ENCODE results near the gene GREM2. TPM values are rescaled to one million over a fixed set of nuclear protein-coding genes. Genes with fewer than 3 reads are reported as not detected.
A peak's percentile ranks its signal among the peaks of the same experiment; 100 is the strongest.

GREM2 gene
- total RNA-seq, 1 donor from 2014 or later = 4.2 TPM

DNA sequence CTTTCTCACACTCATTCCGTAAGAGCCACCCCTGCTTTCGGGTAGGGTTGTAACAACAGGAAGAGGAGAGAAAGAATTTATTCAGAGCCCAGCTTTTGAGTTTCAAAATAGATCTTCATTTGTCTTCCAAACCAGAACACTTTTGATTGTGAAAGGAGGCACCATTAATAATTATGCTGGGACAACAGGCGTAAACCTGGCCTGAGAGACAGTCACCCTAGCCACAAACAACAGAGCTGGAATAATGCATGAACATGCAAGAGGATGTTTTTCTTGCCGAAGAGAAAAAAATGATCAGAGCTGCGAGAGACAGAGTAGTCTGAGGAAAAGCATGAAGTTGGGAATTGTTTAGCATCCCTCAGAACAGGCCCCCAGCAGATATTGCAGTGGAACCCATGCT, 18.5 kb upstream of the GREM2 start:
- no peak for DNase-seq (ENCODE audit: extremely low spot score, unreplicated experiment)
- Mint-ChIP-seq H3K27me3 (peaks cover 2% of the 10 kb centered on the region), H3K4me1 (ENCODE audit: unreplicated experiment) (no peaks in the 10 kb centered on the region), H3K36me3 (no peaks in the 10 kb centered on the region), H3K9me3 (no peaks in the 10 kb centered on the region), H3K27ac (no peak overlapping the region), H3K4me3 (no peak overlapping the region)
- TF ChIP-seq, protein P1, sequence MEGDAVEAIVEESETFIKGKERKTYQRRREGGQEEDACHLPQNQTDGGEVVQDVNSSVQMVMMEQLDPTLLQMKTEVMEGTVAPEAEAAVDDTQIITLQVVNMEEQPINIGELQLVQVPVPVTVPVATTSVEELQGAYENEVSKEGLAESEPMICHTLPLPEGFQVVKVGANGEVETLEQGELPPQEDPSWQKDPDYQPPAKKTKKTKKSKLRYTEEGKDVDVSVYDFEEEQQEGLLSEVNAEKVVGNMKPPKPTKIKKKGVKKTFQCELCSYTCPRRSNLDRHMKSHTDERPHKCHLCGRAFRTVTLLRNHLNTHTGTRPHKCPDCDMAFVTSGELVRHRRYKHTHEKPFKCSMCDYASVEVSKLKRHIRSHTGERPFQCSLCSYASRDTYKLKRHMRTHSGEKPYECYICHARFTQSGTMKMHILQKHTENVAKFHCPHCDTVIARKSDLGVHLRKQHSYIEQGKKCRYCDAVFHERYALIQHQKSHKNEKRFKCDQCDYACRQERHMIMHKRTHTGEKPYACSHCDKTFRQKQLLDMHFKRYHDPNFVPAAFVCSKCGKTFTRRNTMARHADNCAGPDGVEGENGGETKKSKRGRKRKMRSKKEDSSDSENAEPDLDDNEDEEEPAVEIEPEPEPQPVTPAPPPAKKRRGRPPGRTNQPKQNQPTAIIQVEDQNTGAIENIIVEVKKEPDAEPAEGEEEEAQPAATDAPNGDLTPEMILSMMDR (conservative IDR thresholded peaks at IDR 0.05) = no peak

DNA sequence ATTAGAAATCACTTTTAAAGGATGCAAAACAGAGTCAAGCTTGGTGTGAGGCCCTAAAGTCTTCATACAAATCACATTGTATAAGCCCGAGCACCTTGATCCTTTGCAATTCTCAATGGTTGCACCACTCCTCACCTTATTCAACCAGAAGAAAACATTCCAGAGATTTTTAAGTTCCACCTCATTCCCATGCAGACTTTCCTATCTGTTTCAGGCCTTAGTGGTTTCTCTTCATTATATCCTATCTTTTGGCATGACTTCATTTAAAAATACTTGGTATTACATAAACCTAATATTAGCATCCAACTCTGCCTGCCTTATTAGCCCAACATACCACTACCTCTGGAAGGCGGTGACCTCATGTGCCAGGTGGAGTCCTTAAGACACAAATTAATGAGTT, 9.3 kb upstream of the GREM2 start:
- no peak overlapping the region for H3K27ac Mint-ChIP-seq
- peaks cover 7% of the 10 kb centered on the region for H3K27me3 Mint-ChIP-seq
- H3K36me3 Mint-ChIP-seq = no peaks in the 10 kb centered on the region
- TF ChIP-seq, protein P1 (conservative IDR thresholded peaks at IDR 0.05) = no peak
- H3K9me3 Mint-ChIP-seq = no peaks in the 10 kb centered on the region
- peaks cover 6% of the 10 kb centered on the region for H3K4me1 Mint-ChIP-seq (ENCODE audit: unreplicated experiment)
- H3K4me3 Mint-ChIP-seq = no peak overlapping the region
- DNase-seq (ENCODE audit: extremely low spot score, unreplicated experiment) = no peak

DNA sequence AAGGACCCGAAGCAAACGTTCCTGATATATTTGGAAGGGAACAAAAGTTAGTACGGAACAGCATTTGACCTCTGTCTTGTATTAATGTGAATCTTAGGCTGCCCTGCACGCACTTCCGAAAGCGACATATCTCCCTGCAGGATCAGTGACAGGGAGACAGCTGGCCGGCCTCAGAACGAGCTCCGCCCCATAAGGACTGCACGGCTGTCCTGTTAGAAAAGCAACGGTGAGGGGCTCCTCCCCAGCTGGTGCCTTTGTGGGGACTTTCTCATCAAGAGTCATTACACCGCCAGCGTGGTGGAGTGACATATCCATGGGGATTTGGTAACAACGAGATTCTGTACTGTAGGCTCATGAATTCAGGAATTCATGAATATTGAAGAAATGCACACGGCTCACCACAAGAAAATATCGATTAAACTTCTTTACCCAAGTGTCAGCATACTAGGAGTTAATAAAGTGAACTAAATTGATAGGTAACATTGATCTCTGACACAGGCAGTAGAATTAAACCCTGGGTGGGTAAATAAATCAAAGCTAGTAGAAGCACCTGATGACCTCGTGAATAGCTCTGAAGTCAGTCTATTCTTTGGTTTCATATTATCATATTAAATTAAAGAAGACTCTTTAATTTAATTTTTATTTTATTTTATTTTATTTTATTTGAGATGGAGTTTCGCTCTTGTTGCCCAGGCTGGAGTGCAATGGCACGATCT, 8.1 kb upstream of the GREM2 start:
- Mint-ChIP-seq H3K36me3 (no peaks in the 10 kb centered on the region), H3K27me3 (peaks cover 12% of the 10 kb centered on the region), H3K27ac (peak overlapping the region; percentile 42), H3K9me3 (no peaks in the 10 kb centered on the region), H3K4me1 (ENCODE audit: unreplicated experiment) (peaks cover 6% of the 10 kb centered on the region), H3K4me3 (peak overlapping the region; percentile 49)
- DNase-seq (ENCODE audit: extremely low spot score, unreplicated experiment) = no peak
- TF ChIP-seq, protein P1 (conservative IDR thresholded peaks at IDR 0.05) = no peak

DNA sequence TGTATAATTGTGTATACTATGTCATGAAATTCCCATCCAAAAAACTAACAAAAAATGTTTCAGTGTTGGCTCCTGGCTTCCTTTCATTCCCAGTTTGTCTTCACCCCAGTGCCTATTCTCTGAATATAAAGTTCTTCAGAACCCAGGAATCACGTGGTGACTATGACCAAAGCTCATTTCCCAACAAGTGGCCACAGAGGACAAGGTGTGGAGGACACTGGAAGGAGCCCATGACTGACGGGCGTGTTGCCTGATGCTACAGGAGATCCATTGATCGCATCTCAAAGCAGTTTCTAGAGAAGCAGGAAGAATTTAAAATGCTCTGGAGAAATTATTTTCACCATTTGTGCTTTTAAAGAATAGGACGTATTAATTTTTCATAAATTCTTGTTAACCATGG, 7.4 kb upstream of the GREM2 start:
- Mint-ChIP-seq H3K27ac (no peak overlapping the region), H3K4me3 (no peak overlapping the region), H3K36me3 (no peaks in the 10 kb centered on the region), H3K27me3 (peaks cover 16% of the 10 kb centered on the region), H3K9me3 (no peaks in the 10 kb centered on the region), H3K4me1 (ENCODE audit: unreplicated experiment) (peaks cover 6% of the 10 kb centered on the region)
- DNase-seq (ENCODE audit: extremely low spot score, unreplicated experiment) = no peak
- TF ChIP-seq, protein P1 (conservative IDR thresholded peaks at IDR 0.05) = no peak

DNA sequence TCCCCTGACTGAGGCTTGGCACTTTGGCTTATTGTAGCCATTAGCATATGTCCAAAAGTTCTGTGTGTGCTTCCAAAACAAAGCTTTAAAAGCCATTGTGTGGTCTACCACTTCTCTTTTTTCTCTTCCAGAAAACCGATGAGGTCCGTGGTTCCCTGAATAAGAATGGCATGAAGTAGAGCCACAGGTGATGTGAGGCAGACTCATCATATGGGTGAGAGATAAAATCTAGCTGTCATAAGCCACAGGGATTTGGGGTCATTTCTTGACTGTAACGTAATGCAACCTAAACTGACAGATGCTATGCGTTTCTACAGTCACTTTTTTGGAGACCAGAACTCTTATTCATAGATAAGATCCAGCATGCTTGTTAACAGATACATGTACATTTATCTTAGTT, 7.0 kb upstream of the GREM2 start:
- H3K36me3 Mint-ChIP-seq = no peaks in the 10 kb centered on the region
- no peak for DNase-seq (ENCODE audit: extremely low spot score, unreplicated experiment)
- H3K27ac Mint-ChIP-seq = no peak overlapping the region
- peaks cover 20% of the 10 kb centered on the region for H3K27me3 Mint-ChIP-seq
- TF ChIP-seq, protein P1 (conservative IDR thresholded peaks at IDR 0.05) = no peak
- H3K4me1 Mint-ChIP-seq (ENCODE audit: unreplicated experiment) = peaks cover 6% of the 10 kb centered on the region
- H3K9me3 Mint-ChIP-seq = no peaks in the 10 kb centered on the region
- H3K4me3 Mint-ChIP-seq = no peak overlapping the region

Data from type B pancreatic cell (in vitro differentiated cells).